Cardiac septum (tissue), 1 donor: ENCODE data around the gene LIMK2. TPM values are rescaled to one million over a fixed set of nuclear protein-coding genes. Genes with fewer than 3 reads are reported as not detected.
"Not testable (repeated sequence)": the region's sequence is repeated elsewhere in the genome, so short reads cannot be mapped to it uniquely, and the experiment has no call there.

Experiments used
- DNase-seq: peaks from one replicate; pipeline ENCODE4 v3.0.0-alpha.2; 2020; ENCODE audit warnings: low spot score
- intact Hi-C: fragments of 100-400 bp; cut with DNase I; formaldehyde crosslinking; loops from one replicate; pipeline ENCODE4 v1.14.0; 2022
- long read RNA-seq: library from polyadenylated mRNA; unstranded; transcript quantifications from one replicate; pipeline ENCODE4 v2.0.0, GENCODE V29; 2021
- total RNA-seq: library from RNA; stranded (reverse); fragmentation: NEBNext Ultra II Directional; extraction: Animal tissue kit (Norgen Biotek cat#: 25700); gene quantifications from one replicate; pipeline ENCODE4 v1.2.1, GENCODE V29; 2021
- donor health status: DM: no; HTN: no; CAD: no.

The LIMK2 gene
- total RNA-seq = 13.1 TPM
- long read RNA-seq, partial matches to known transcripts = 2 of 12 reads
- long read RNA-seq, other reads (novel, unspliced or antisense) = 7 of 12 reads

GRCh38 chr22:31211862-31212730 lies at the start of gene LIMK2:
LIMK2 (plus strand) TSS chr22:31212298; CDS start chr22:31212409, 111 bp downstream.
- intact Hi-C loops = loop anchor here (2.0 to 5.0 kb wide), 5 partner anchors 17 to 125 kb away; no protein-coding TSS in a partner anchor
- peak; percentile 99 for DNase-seq

DNA sequence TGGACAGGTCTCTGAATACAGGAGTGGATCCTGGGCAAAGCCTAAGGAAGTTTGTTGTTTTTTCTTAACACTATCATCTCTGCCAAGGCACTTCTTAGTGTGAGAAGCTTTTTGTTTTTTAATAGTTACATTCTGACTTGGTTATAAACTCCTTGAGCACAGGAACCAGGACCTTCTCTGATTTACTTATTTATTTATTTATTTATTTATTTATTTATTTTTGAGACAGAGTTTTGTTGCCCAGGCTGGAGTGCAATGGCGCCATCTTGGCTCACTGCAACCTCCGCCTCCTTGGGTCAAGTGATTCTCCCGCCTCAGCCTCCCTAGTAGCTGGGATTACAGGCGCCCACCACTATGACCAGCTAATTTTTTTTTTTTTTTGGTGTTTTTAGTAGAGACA lies 41.1 kb upstream of the LIMK2 start:
- intact Hi-C loops = no loop called here
- no peak for DNase-seq

DNA sequence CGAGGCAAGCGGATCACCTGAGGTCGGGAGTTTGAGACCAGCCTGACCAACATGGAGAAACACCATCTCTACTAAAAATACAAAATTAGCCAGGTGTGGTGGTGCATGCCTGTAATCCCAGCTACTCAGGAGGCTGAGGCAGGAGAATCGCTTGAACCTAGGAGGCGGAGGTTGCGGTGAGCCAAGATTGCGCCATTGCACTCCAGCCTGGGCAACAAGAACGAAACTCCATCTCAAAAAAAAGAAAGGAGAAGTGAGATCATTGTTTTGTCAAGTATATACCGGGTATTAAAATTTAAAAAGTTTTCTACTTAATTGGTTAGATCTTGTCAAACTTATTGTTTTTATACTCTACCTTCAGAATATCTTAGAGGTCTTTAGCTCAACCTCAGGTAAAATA lies 40.4 kb upstream of the LIMK2 start:
- DNase-seq, intact Hi-C loops: not testable (repeated sequence)

DNA sequence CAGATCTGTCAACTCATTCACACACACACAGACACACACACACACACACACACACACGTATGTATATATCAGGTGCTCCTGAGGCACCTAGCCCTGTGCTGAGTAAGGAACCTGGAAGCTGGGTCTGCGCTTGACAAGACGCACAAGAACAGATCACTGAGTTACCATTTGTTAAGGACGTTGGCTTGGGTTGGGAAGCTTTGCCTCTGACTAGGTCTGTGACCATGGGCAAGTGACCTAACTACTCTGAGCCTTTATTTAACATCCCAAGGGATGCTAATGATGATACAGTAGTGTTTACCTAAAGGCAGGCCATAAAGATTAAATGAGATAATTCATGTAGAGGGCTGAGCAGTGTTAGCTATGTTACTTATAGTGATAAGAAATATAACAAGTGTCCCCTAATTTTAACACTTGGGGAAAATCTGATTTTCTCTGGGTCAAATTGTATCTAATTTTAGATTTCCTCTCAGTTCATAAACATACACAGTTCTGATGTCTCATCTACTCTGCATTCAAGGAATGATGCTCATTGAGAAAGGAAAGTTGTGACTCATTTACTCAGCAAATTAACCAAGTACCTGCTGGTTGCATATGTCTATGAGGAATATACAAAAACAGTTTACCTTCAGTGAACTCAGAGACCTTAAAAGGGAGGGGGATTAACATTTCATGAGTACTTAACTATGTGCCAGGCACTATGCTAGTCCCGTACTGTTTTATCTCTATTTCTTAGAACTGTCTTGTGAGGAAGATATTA lies 38.5 kb upstream of the LIMK2 start:
- DNase-seq = no peak
- intact Hi-C loops = no loop called here

- intact Hi-C loops = no loop called here
- DNase-seq = no peak
Observed at GRCh38 chr22:31176923-31177322, 35.2 kb upstream of the LIMK2 start.

- no peak for DNase-seq
- intact Hi-C loops = no loop called here
Observed at GRCh38 chr22:31177420-31178162, 34.5 kb upstream of the LIMK2 start.

DNA sequence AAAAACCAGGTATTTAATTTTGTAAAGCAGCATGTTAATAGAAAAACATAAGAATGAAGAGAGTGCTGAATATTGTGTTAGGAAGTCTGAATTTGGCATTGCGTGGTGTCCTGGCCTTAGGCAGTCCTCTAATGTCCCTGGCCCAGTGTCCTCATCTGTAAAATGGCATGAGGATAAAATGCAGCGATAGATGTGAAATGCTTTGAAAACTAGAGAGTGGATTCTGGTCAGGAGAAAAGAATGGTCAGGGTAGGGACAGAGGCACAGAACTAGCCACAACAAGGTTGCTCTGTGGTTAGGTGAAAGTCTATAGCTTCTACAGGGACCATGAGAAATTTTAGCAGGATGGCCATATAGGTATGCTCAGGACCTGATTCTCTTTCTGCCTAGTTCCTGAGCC lies 33.2 kb upstream of the LIMK2 start:
- intact Hi-C loops = no loop called here

GRCh38 chr22:31179345-31179744 lies 32.8 kb upstream of the LIMK2 start:
- intact Hi-C loops = no loop called here
- no peak for DNase-seq

More for the DNA sequence above, 33.2 kb upstream of the LIMK2 start:
- DNase-seq = no peak

DNA sequence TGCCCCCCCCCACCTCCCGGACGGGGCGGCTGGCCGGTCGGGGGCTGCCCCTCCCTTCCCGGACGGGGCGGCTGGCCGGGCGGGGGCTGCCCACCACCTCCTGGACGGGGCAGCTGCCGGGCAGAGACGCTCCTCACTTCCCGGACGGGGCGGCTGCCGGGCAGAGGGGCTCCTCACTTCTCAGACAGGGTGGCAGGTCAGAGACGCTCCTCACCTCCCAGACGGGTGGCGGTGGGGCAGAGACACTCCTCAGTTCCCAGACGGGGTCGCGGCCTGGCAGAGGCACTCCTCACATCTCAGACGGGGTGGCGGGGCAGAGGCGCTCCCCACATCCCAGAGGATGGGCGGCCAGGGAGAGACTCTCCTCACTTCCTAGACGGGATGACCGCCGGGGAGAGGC lies 28.1 kb upstream of the LIMK2 start:
- no peak for DNase-seq
- intact Hi-C loops = no loop called here

DNA sequence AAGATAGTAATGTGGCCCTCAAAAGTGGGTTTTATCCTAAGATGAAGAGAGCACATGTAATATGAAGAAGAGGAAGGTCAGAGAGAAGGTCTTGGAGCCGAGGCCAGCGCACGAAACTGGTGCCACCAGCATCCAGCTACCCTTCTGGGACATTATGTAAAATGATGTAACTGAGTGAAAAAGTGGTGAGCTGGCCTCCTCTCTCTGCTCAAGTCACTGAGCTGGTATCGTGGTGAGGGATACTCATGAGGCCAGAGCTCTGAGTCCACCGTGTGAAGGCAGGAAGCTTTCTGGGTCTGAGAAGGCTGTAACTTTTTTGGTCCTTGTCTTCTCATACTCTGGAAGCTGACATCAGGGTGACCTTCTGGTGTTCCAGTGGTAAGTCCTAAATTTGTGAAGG lies 27.0 kb upstream of the LIMK2 start:
- intact Hi-C loops = no loop called here
- DNase-seq = no peak

- no peak for DNase-seq
- intact Hi-C loops = no loop called here
Observed at GRCh38 chr22:31187627-31188026, 24.5 kb upstream of the LIMK2 start.

- DNase-seq = no peak
- intact Hi-C loops = no loop called here
Observed at GRCh38 chr22:31192513-31192912, 19.6 kb upstream of the LIMK2 start.

DNA sequence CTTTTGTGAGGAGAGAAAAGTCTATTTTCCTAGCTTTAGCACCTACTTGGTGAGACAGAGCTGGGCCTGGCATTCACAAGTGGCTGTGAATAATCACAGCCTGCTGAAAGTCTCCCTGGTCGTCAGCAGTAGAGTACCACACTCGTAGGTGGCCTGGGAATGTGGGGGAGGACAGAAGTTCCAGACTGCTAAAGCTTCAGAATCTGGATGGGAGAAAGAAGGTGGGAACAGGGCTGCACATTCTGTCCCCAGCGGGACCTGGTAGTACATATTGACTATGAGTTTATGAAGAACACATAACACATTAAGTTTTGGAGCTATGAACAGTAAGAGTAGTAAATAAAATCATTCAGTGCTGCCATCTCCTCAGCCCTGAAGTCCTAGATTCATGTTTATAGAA lies 19.0 kb upstream of the LIMK2 start:
- intact Hi-C loops = no loop called here
- no peak for DNase-seq

GRCh38 chr22:31194681-31195080 lies 17.4 kb upstream of the LIMK2 start:
- DNase-seq, intact Hi-C loops: not testable (repeated sequence)

DNA sequence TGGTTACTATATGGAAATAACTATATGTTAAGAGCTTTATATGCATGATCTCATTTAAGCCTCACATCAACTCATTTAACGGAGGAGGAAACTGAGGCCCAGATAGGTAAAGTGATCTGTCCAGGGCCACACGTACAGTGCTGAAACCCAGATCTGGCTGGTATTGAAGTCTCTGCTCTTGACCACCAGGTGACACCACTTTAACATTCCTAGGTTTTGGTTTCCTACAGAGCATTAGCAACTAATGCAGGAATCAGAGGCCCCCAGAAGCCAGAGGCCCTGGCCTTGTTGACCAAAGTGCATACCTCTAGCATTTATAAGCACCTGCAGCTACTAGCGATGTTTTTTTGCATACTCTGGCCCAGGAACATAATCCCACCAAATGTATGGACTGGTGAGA lies 12.9 kb upstream of the LIMK2 start:
- intact Hi-C loops = no loop called here
- DNase-seq = no peak

DNA sequence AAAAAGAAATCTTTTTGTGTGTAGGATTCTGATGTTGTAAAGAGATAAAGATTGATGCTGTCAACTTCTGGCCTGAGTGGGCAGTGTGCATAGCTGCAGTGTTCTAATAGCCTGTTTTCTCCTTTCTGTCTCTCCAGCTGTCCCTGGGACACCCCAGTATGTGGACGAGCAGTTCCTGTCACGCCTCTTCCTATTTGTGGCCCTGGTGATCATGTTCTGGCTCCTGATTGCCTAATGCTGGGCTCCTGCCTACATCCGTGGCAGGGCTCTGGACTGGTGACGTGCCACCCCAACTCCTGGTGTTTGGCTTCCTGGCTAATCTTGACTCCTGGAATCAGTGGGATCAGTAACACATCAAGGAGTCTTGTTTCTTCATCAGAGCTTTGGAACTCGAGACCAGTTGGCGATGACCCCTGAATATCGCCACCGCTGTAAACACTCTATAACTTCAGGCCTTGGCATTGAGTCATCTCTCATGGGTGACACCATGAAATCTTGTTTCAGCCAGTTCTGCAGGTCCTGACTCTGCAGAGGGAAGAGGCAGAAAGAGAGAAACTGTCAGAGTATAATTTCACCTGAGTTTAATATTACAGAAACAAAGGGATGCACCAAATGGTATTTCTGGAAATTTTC lies 7.6 kb upstream of the LIMK2 start:
- intact Hi-C loops, DNase-seq: not testable (repeated sequence)

- DNase-seq, intact Hi-C loops: not testable (repeated sequence)
Observed at GRCh38 chr22:31205059-31205458, 7.0 kb upstream of the LIMK2 start.

- DNase-seq, intact Hi-C loops: not testable (repeated sequence)
Observed at GRCh38 chr22:31206460-31206859, 5.6 kb upstream of the LIMK2 start.

- DNase-seq = no peak
- intact Hi-C loops = no loop called here
Observed at GRCh38 chr22:31206896-31207687, 5.0 kb upstream of the LIMK2 start.
